Testis (tissue), 2 donors: ENCODE data around the gene TYW1.
"Not testable (repeated sequence)": the region's sequence is repeated elsewhere in the genome, so short reads cannot be mapped to it uniquely, and the experiment has no call there.

Experiments used
- POLR2A ChIP-seq: fragments of 450-650 bp; IDR thresholded peaks from one replicate; pipeline ENCODE4 v1.6.1; 2017; ENCODE audit warnings: antibody characterized with exemption, mild to moderate bottlenecking, moderate library complexity
- TF ChIP-seq, protein P1 (sequence below), 3 experiments: fragments of 450-650 bp in 2 of 3; fragments of 200-600 bp in 1 of 3; sonication (generic) in 1 of 3; IDR thresholded peaks; one replicate each; pipeline ENCODE4 v1.5.1; 2016 to 2019; ENCODE audit warnings: antibody characterized with exemption in 3 of 3, mild to moderate bottlenecking in 2 of 3, moderate library complexity in 1 of 3

DNA sequence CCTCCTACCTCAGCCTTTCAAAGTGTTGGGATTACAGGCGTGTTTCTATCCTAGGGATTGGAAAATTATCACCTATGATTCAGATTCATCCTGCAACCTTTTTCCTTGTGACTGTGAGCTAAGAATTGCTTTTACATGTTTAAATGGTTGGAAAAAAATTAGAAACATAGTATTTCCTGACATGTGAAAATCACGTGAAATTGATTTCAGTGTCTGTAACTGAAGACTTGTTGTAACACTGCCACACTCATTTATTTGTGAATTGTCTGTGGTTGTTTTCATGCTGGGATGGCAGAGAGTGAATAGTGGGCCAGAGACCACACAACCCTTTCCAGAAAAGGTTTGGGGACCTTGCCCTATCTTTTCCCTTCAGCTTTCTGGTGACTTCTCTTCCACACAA, 273.3 kb downstream of the TYW1 start:
- TF ChIP-seq, protein P1, sequence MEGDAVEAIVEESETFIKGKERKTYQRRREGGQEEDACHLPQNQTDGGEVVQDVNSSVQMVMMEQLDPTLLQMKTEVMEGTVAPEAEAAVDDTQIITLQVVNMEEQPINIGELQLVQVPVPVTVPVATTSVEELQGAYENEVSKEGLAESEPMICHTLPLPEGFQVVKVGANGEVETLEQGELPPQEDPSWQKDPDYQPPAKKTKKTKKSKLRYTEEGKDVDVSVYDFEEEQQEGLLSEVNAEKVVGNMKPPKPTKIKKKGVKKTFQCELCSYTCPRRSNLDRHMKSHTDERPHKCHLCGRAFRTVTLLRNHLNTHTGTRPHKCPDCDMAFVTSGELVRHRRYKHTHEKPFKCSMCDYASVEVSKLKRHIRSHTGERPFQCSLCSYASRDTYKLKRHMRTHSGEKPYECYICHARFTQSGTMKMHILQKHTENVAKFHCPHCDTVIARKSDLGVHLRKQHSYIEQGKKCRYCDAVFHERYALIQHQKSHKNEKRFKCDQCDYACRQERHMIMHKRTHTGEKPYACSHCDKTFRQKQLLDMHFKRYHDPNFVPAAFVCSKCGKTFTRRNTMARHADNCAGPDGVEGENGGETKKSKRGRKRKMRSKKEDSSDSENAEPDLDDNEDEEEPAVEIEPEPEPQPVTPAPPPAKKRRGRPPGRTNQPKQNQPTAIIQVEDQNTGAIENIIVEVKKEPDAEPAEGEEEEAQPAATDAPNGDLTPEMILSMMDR (IDR thresholded peaks at IDR 0.05), result not testable (repeated sequence)
- TF ChIP-seq POLR2A, result not testable (repeated sequence)
